ENCODE measurements around the gene ANKRD28.
"Not testable (repeated sequence)": the region's sequence is repeated elsewhere in the genome, so short reads cannot be mapped to it uniquely, and the experiment has no call there.

The ANKRD28 gene

GRCh38 chr3:15819576-15819975 lies 21.8 kb upstream of the ANKRD28 start:
- no peak overlapping the region for H3K27ac ChIP-seq
- in situ Hi-C loops (cut with HindIII; ENCODE audit: low pct_ligation_motif_present, low sequenced_read_pairs) = no loop called here
- no peak for DNase-seq
- H3K27me3 ChIP-seq (replicated peaks) = no peaks in the 10 kb centered on the region
- H3K4me3 ChIP-seq (ENCODE audit: low read depth, low read length) = no peak overlapping the region
- H3K36me3 ChIP-seq (replicated peaks) = no peaks in the 10 kb centered on the region
- TF ChIP-seq CTCF (IDR thresholded peaks at IDR 0.05; ENCODE audit: low read depth, low read length, missing control alignments) = no peak

- in situ Hi-C loops (cut with HindIII; ENCODE audit: low pct_ligation_motif_present, low sequenced_read_pairs) = no loop called here
- TF ChIP-seq CTCF (IDR thresholded peaks at IDR 0.05; ENCODE audit: low read depth, low read length, missing control alignments) = no peak
- Histone ChIP-seq H3K27me3 (replicated peaks) (no peaks in the 10 kb centered on the region), H3K36me3 (replicated peaks) (no peaks in the 10 kb centered on the region), H3K27ac (no peak overlapping the region), H3K4me3 (ENCODE audit: low read depth, low read length) (no peak overlapping the region)
- no peak for DNase-seq
Observed at GRCh38 chr3:15819043-15819442, 21.3 kb upstream of the ANKRD28 start.

GRCh38 chr3:15815696-15816095 lies 17.9 kb upstream of the ANKRD28 start:
- TF ChIP-seq CTCF (IDR thresholded peaks at IDR 0.05; ENCODE audit: low read depth, low read length, missing control alignments) = no peak
- no peak overlapping the region for H3K27ac ChIP-seq
- H3K27me3 ChIP-seq (replicated peaks) = no peaks in the 10 kb centered on the region
- no peak overlapping the region for H3K4me3 ChIP-seq (ENCODE audit: low read depth, low read length)
- H3K36me3 ChIP-seq (replicated peaks) = no peaks in the 10 kb centered on the region
- in situ Hi-C loops (cut with HindIII; ENCODE audit: low pct_ligation_motif_present, low sequenced_read_pairs) = no loop called here
- DNase-seq = no peak

DNA sequence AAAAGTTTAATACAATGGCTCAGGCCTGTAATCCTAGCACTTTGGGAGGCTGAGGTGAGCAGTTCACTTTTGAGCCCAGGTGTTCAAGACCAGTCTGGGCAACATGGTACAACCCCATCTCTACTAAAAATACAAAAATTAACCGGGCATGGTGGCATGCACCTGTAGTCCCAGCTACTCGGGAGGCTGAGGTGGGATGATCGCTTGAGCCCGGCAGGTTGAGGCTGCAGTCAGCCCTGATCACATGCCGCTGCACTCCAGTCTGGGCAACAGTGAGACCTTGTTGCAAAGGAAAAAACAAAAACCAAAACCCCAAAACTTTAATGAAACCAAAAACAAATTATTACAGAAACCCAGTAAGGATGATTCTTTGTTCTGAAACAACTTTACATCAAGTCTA lies 15.3 kb upstream of the ANKRD28 start:
- H3K4me3 ChIP-seq (ENCODE audit: low read depth, low read length); H3K36me3 ChIP-seq (replicated peaks); in situ Hi-C loops (cut with HindIII; ENCODE audit: low pct_ligation_motif_present, low sequenced_read_pairs); H3K27me3 ChIP-seq (replicated peaks); H3K27ac ChIP-seq; DNase-seq: not testable (repeated sequence)

DNA sequence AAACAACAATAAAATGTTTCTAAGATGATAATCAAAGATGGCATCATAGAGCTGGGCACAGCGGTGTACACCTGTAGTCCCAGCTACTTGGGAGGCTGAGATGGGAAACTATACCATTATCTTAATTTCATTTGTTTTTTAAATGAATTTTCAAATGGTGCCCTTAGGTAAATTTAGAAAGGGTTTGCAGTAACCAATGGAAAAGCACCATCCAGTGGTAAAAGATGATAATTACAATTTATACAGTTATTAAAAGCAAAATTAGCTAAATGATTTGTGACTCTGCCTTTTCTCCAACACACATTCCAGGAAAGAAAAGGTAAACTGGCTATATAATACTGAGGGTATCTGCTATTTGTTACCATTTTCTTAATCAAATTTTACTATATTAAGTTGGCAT lies 14.4 kb upstream of the ANKRD28 start:
- DNase-seq = no peak
- TF ChIP-seq CTCF (IDR thresholded peaks at IDR 0.05; ENCODE audit: low read depth, low read length, missing control alignments) = no peak
- Histone ChIP-seq H3K36me3 (replicated peaks) (no peaks in the 10 kb centered on the region), H3K27me3 (replicated peaks) (no peaks in the 10 kb centered on the region), H3K4me3 (ENCODE audit: low read depth, low read length) (no peak overlapping the region), H3K27ac (no peak overlapping the region)
- in situ Hi-C loops (cut with HindIII; ENCODE audit: low pct_ligation_motif_present, low sequenced_read_pairs) = no loop called here

DNA sequence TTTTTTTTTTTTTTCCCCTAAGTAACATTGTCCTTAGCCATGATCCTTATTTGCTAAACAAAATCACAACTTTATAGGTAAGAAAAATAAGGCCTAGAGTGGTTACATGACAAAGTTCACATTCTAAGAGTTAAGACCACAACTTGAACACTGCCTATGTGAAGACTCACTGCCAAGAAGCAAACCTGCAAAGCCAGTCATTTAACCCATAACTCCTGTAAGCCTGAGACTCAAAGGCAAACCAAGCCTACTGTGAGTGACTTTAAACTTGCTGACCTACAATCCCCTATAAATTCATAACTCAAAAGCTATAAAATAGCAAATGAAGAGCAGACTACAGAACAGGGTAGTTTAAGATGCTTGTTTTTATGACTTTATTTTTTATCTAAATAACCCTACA lies 12.9 kb upstream of the ANKRD28 start:
- H3K27ac ChIP-seq = no peak overlapping the region
- TF ChIP-seq CTCF (IDR thresholded peaks at IDR 0.05; ENCODE audit: low read depth, low read length, missing control alignments) = no peak
- in situ Hi-C loops (cut with HindIII; ENCODE audit: low pct_ligation_motif_present, low sequenced_read_pairs) = no loop called here

More for the DNA sequence above, 12.9 kb upstream of the ANKRD28 start:
- Histone ChIP-seq H3K27me3 (replicated peaks) (no peaks in the 10 kb centered on the region), H3K36me3 (replicated peaks) (no peaks in the 10 kb centered on the region), H3K4me3 (ENCODE audit: low read depth, low read length) (no peak overlapping the region)
- no peak for DNase-seq
